Astrocyte (in vitro differentiated cells and primary cell): ENCODE data around the gene CORO2B. TPM values are rescaled to one million over a fixed set of nuclear protein-coding genes. Genes with fewer than 3 reads are reported as not detected.

ENCODE experiments used
- DNase-seq: peaks from one replicate; pipeline ENCODE4 v3.0.0-alpha.2; 2010; ENCODE audit warnings: low read depth
- FAIRE-seq: peaks from 2 replicates; lab custom pipeline; 2011; peaks lifted over from hg19 to GRCh38; lab: Jason Lieb, UNC
- H2AFZ ChIP-seq: 2 replicates; pipeline ENCODE4 v1.6.0; 2012; ENCODE audit warnings: low read depth, low read length, inconsistent platforms
- H3K27ac ChIP-seq: 2 replicates; pipeline ENCODE4 v1.5.1; 2011; ENCODE audit warnings: low read depth, low read length, inconsistent platforms
- H3K27me3 ChIP-seq: 2 replicates; pipeline ENCODE4 v1.6.0; 2011; ENCODE audit warnings: low read length, inconsistent platforms; ENCODE audit not compliant: insufficient read depth
- H3K36me3 ChIP-seq: 2 replicates; pipeline ENCODE4 v1.5.1; 2011; ENCODE audit warnings: low read length, inconsistent platforms; ENCODE audit not compliant: insufficient read depth
- H3K4me1 ChIP-seq: 2 replicates; pipeline ENCODE4 v1.5.1; 2011; ENCODE audit warnings: low read length, inconsistent platforms; ENCODE audit not compliant: insufficient read depth
- H3K4me2 ChIP-seq: 2 replicates; pipeline ENCODE4 v1.6.0; 2012; ENCODE audit warnings: low read length, inconsistent platforms
- H3K4me3 ChIP-seq: 2 replicates; pipeline ENCODE4 v1.5.1; 2011; ENCODE audit warnings: low read depth, mild to moderate bottlenecking, low read length, inconsistent platforms; ENCODE audit not compliant: insufficient read depth
- H3K79me2 ChIP-seq: 2 replicates; pipeline ENCODE4 v1.6.0; 2012; ENCODE audit warnings: mild to moderate bottlenecking, low read length, inconsistent platforms; ENCODE audit not compliant: insufficient read depth
- H3K9ac ChIP-seq: 2 replicates; pipeline ENCODE4 v1.6.0; 2012; ENCODE audit warnings: mild to moderate bottlenecking, low read length, inconsistent platforms
- H3K9me3 ChIP-seq: 2 replicates; pipeline ENCODE4 v1.5.1; 2012; ENCODE audit warnings: low read depth, mild to moderate bottlenecking, low read length, inconsistent platforms; ENCODE audit not compliant: insufficient read depth
- H4K20me1 ChIP-seq: 2 replicates; pipeline ENCODE4 v1.6.0; 2012; ENCODE audit warnings: low read length, inconsistent platforms; ENCODE audit not compliant: insufficient read depth
- H3K27ac Mint-ChIP-seq: one replicate; pipeline ENCODE4 v1.8.0; 2021; ENCODE audit warnings: mild to moderate bottlenecking, mixed read lengths; ENCODE audit not compliant: unreplicated experiment
- H3K27me3 Mint-ChIP-seq: one replicate; pipeline ENCODE4 v1.8.0; 2021; ENCODE audit warnings: low read depth, mixed read lengths; ENCODE audit not compliant: unreplicated experiment
- H3K36me3 Mint-ChIP-seq: one replicate; pipeline ENCODE4 v1.8.0; 2021; ENCODE audit warnings: low read depth, mixed read lengths; ENCODE audit not compliant: unreplicated experiment
- H3K4me1 Mint-ChIP-seq: one replicate; pipeline ENCODE4 v1.8.0; 2021; ENCODE audit warnings: low read depth, mixed read lengths; ENCODE audit not compliant: unreplicated experiment
- H3K4me3 Mint-ChIP-seq: one replicate; pipeline ENCODE4 v1.8.0; 2021; ENCODE audit warnings: mild to moderate bottlenecking, moderate library complexity, mixed read lengths; ENCODE audit not compliant: unreplicated experiment
- H3K9me3 Mint-ChIP-seq: one replicate; pipeline ENCODE4 v1.8.0; 2021; ENCODE audit warnings: mild to moderate bottlenecking, mixed read lengths; ENCODE audit not compliant: unreplicated experiment
- EZH2 ChIP-seq: IDR thresholded peaks from 2 replicates; pipeline ENCODE4 v1.6.1; 2012; ENCODE audit warnings: mild to moderate bottlenecking, low read length, inconsistent platforms; ENCODE audit not compliant: insufficient read depth
- total RNA-seq: library from RNA; stranded (reverse); gene quantifications from 2 replicates; pipeline ENCODE4 v1.2.1, GENCODE V29; 2021
- TF ChIP-seq, protein P1 (sequence below): IDR thresholded peaks from 2 replicates; pipeline ENCODE4 v1.5.1; 2011; ENCODE audit warnings: low read depth, mild to moderate bottlenecking, inconsistent platforms, low read length, moderate library complexity; ENCODE audit not compliant: insufficient read depth

The CORO2B gene
- total RNA-seq, 1 donor from 2014 or later = 7.4 TPM

DNA sequence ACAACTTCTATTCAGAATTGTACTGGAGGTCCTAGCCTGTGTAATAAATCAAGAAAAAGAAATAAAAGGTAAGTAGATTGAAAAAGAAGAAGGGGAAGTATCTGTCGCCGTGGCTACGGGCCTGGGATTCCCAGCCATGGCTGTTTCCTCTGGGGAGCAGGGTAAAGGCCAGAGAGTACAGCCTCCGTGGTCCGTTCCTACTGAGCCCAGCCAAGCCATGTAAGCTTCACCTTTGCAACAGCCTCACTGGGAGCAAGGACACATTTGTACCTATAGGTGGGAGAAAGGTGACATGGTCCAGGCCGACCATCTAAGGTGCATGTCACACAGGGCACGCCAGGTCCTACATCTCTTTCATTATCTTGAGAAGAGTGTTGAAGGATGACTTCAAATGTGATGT, 170.6 kb downstream of the CORO2B start:
- H3K27me3 Mint-ChIP-seq = peaks cover 6% of the 10 kb centered on the region
- no peak overlapping the region for H3K9ac ChIP-seq
- H3K79me2 ChIP-seq = no peaks in the 10 kb centered on the region
- FAIRE-seq = no peak
- no peaks in the 10 kb centered on the region for H3K36me3 Mint-ChIP-seq
- H3K4me1 ChIP-seq = no peaks in the 10 kb centered on the region
- no peak for DNase-seq
- H3K9me3 Mint-ChIP-seq = peaks cover 5% of the 10 kb centered on the region
- H3K4me3 Mint-ChIP-seq = no peak overlapping the region
- H2AFZ ChIP-seq = no peak overlapping the region
- H4K20me1 ChIP-seq = no peaks in the 10 kb centered on the region
- H3K27ac Mint-ChIP-seq = no peak overlapping the region
- H3K36me3 ChIP-seq = no peaks in the 10 kb centered on the region
- no peaks in the 10 kb centered on the region for H3K9me3 ChIP-seq
- no peak for TF ChIP-seq EZH2
- TF ChIP-seq, protein P1, sequence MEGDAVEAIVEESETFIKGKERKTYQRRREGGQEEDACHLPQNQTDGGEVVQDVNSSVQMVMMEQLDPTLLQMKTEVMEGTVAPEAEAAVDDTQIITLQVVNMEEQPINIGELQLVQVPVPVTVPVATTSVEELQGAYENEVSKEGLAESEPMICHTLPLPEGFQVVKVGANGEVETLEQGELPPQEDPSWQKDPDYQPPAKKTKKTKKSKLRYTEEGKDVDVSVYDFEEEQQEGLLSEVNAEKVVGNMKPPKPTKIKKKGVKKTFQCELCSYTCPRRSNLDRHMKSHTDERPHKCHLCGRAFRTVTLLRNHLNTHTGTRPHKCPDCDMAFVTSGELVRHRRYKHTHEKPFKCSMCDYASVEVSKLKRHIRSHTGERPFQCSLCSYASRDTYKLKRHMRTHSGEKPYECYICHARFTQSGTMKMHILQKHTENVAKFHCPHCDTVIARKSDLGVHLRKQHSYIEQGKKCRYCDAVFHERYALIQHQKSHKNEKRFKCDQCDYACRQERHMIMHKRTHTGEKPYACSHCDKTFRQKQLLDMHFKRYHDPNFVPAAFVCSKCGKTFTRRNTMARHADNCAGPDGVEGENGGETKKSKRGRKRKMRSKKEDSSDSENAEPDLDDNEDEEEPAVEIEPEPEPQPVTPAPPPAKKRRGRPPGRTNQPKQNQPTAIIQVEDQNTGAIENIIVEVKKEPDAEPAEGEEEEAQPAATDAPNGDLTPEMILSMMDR = no peak
- no peak overlapping the region for H3K27ac ChIP-seq
- H3K27me3 ChIP-seq = peaks cover 4% of the 10 kb centered on the region
- H3K4me2 ChIP-seq = no peak overlapping the region
- no peaks in the 10 kb centered on the region for H3K4me1 Mint-ChIP-seq
- H3K4me3 ChIP-seq = no peak overlapping the region

DNA sequence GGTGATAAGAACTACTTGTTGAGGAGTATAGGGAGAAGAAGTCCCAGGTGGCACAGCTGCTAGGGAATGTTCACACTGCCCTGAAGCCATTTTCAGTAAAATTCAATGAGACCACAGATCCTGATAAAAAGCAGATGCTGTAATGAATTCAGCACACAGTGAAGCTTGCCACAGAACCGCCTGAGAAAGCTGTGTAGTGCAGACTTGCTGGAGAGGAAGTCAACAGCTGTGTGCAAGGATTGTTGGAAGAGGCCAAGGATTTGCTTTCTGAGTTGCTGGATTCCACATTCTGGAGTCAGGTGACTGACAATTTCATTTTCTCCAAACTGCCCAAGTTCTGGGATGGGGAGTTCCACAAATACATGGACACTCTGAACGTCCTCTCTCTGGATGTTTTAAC, 171.0 kb downstream of the CORO2B start:
- DNase-seq (no peak), FAIRE-seq (no peak)
- TF ChIP-seq, protein P1 = no peak
- TF ChIP-seq EZH2 = no peak
- no peaks in the 10 kb centered on the region for H3K36me3 ChIP-seq
- Mint-ChIP-seq H3K4me1 (no peaks in the 10 kb centered on the region), H3K9me3 (peaks cover 5% of the 10 kb centered on the region), H3K36me3 (no peaks in the 10 kb centered on the region), H3K27ac (no peak overlapping the region), H3K4me3 (no peak overlapping the region), H3K27me3 (peaks cover 7% of the 10 kb centered on the region)
- no peak overlapping the region for H3K27ac ChIP-seq
- no peaks in the 10 kb centered on the region for H3K4me1 ChIP-seq
- H3K9me3 ChIP-seq = no peaks in the 10 kb centered on the region
- H3K9ac ChIP-seq = no peak overlapping the region
- H4K20me1 ChIP-seq = no peaks in the 10 kb centered on the region
- no peak overlapping the region for H3K4me2 ChIP-seq
- H3K27me3 ChIP-seq = peaks cover 4% of the 10 kb centered on the region
- no peak overlapping the region for H3K4me3 ChIP-seq
- no peaks in the 10 kb centered on the region for H3K79me2 ChIP-seq
- no peak overlapping the region for H2AFZ ChIP-seq

DNA sequence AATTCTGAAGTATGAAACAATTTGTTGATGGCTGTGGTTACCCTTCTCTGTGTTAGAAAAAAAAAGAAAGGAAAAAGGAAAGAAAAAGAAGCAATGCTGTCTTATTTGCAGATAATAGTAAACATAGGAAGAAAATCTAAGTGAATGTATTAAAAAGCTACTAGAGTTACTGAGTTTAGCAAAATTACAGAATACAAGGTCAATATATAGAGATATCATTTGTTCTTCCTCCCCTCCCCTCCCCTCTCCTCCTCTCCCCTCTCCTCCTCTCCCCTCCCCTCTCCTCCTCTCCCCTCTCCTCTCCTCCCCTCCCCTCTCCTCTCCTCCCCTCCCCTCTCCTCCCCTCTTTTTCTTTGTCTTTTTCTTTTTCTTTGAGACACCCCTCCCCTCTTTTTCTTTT, 172.8 kb downstream of the CORO2B start:
- no peaks in the 10 kb centered on the region for H4K20me1 ChIP-seq

More for the DNA sequence above, 172.8 kb downstream of the CORO2B start:
- H3K4me1 ChIP-seq = no peaks in the 10 kb centered on the region
- H3K4me3 ChIP-seq = no peak overlapping the region
- Mint-ChIP-seq H3K4me3 (no peak overlapping the region), H3K27ac (no peak overlapping the region), H3K9me3 (peaks cover 5% of the 10 kb centered on the region), H3K27me3 (peaks cover 14% of the 10 kb centered on the region), H3K36me3 (no peaks in the 10 kb centered on the region), H3K4me1 (no peaks in the 10 kb centered on the region)
- TF ChIP-seq, protein P1 = no peak
- no peak for TF ChIP-seq EZH2
- no peak overlapping the region for H2AFZ ChIP-seq
- no peak overlapping the region for H3K4me2 ChIP-seq
- H3K79me2 ChIP-seq = no peaks in the 10 kb centered on the region
- no peaks in the 10 kb centered on the region for H3K36me3 ChIP-seq
- no peak overlapping the region for H3K9ac ChIP-seq
- no peaks in the 10 kb centered on the region for H3K9me3 ChIP-seq
- DNase-seq (no peak), FAIRE-seq (no peak)
- peaks cover 4% of the 10 kb centered on the region for H3K27me3 ChIP-seq
- H3K27ac ChIP-seq = no peak overlapping the region
